ENCODE measurements around the gene PDLIM4. TPM values are rescaled to one million over a fixed set of nuclear protein-coding genes. Genes with fewer than 3 reads are reported as not detected.

PDLIM4 gene
- total and polyA plus RNA-seq, 2 donors from 2014 or later = 31.6 to 47.0 TPM

DNA sequence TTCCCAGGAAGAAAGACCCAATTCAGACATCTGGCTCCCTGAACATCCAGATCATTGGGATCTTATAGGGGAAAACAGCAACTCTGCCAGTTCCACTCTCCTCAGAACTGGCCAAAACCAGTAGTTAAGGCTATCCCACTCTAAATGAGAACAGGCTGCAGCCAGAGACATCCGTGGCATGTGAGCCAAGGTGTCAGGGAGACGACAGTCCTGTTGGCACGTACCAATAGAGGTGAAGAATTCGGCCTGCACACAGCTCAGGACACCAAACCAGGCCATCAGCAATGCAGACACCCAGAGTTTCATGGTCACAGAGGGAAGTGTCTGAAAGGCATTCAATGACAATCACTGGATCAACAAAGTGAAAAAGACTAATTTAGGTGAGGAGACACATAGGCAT is 39.2 kb upstream of the PDLIM4 start:
- peaks cover 0 to 6% (median 5%) of the 10 kb centered on the region in 3 donors for H3K4me1 ChIP-seq (ENCODE audit: control insufficient read depth in 2 of 3, insufficient read depth in 2 of 3, low read depth in 1 of 3, low read length in 3 of 3)
- no peaks in the 10 kb centered on the region for H3K27me3 ChIP-seq (ENCODE audit: control insufficient read depth, insufficient read depth, low read length)
- H3K9ac ChIP-seq (ENCODE audit: low read length in 3 of 3) = no peak overlapping the region
- no peaks in the 10 kb centered on the region for H3K9me3 ChIP-seq (ENCODE audit: control insufficient read depth in 2 of 3, insufficient read depth in 1 of 3, low read length in 3 of 3)
- H3K27ac ChIP-seq (ENCODE audit: low read depth in 2 of 2, low read length in 2 of 2) = no peak overlapping the region
- H3K4me3 ChIP-seq (ENCODE audit: low read length in 3 of 3) = no peak overlapping the region
- TF ChIP-seq, protein P1, sequence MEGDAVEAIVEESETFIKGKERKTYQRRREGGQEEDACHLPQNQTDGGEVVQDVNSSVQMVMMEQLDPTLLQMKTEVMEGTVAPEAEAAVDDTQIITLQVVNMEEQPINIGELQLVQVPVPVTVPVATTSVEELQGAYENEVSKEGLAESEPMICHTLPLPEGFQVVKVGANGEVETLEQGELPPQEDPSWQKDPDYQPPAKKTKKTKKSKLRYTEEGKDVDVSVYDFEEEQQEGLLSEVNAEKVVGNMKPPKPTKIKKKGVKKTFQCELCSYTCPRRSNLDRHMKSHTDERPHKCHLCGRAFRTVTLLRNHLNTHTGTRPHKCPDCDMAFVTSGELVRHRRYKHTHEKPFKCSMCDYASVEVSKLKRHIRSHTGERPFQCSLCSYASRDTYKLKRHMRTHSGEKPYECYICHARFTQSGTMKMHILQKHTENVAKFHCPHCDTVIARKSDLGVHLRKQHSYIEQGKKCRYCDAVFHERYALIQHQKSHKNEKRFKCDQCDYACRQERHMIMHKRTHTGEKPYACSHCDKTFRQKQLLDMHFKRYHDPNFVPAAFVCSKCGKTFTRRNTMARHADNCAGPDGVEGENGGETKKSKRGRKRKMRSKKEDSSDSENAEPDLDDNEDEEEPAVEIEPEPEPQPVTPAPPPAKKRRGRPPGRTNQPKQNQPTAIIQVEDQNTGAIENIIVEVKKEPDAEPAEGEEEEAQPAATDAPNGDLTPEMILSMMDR (IDR thresholded peaks at IDR 0.05; ENCODE audit: borderline replicate concordance, extremely low read depth, insufficient read depth) = no peak
- H3K36me3 ChIP-seq (ENCODE audit: control insufficient read depth in 2 of 3, insufficient read depth in 3 of 3, low read length in 3 of 3) = peaks cover 0 to 11% (median 6%) of the 10 kb centered on the region in 3 donors
- DNase-seq (no peak), FAIRE-seq (no peak)
- intact Hi-C loops (cut with DNase I) = no loop called here

DNA sequence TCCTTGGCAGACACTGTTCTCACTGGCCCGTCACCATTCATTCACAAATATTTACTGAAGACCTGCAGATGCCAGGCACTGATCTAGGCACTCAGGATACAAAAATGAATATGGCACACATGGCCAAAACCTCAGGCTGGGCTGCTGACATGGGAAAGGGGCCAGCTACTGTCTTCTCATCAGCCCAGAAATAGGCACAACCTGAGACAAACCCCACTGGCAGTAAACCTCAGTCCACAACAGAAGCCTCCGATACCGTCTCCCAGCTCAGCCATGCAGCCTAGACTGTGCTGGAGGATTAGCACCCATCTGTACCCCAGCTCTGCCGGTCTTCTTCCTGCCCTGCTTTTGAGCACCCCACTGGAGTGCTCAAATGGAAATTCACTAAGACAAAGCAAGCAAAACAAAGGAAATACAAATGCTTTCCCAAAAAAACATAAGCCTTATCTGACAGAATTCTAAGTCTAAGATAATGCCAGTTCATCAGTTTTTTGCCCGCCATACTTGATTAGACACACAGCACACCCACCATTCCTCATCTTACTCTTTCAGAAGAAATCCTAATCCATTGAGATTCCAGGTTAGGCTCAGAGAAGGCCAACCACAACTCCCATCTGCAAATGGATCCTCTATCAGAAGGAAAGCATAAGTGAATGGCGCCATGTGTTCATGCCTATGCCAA is 38.1 kb upstream of the PDLIM4 start:
- Histone ChIP-seq H3K27me3 (ENCODE audit: control insufficient read depth, insufficient read depth, low read length) (no peaks in the 10 kb centered on the region), H3K27ac (ENCODE audit: low read depth in 2 of 2, low read length in 2 of 2) (no peak overlapping the region), H3K4me3 (ENCODE audit: low read length in 3 of 3) (no peak overlapping the region), H3K9ac (ENCODE audit: low read length in 3 of 3) (no peak overlapping the region), H3K36me3 (ENCODE audit: control insufficient read depth in 2 of 3, insufficient read depth in 3 of 3, low read length in 3 of 3) (peaks cover 0 to 5% (median 3%) of the 10 kb centered on the region in 3 donors), H3K4me1 (ENCODE audit: control insufficient read depth in 2 of 3, insufficient read depth in 2 of 3, low read depth in 1 of 3, low read length in 3 of 3) (peaks cover 0 to 12% (median 6%) of the 10 kb centered on the region in 3 donors), H3K9me3 (ENCODE audit: control insufficient read depth in 2 of 3, insufficient read depth in 1 of 3, low read length in 3 of 3) (no peaks in the 10 kb centered on the region)
- DNase-seq (no peak), FAIRE-seq (no peak)
- intact Hi-C loops (cut with DNase I) = no loop called here
- TF ChIP-seq, protein P1 (IDR thresholded peaks at IDR 0.05; ENCODE audit: borderline replicate concordance, extremely low read depth, insufficient read depth) = no peak

DNA sequence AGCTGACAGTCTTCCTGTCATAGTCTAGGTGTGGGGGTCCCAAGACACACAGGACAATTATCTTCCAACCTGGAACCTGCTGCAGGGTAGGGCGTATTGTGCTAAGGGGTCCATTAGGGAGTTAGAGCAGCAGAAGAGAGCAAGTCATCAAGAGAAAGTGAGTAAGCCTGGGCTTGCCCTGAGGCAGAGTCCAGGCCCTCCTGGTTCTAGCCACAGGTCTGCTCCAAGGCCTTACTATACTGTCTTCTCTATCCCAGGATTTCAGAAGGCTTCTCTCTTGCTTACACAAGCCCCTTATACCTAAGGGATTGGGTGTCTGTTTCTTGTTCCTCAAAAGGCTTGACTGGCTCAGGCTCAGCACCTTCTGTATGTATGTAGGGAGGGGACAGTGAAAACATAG is 37.5 kb upstream of the PDLIM4 start:
- no peak overlapping the region for H3K9ac ChIP-seq (ENCODE audit: low read length in 3 of 3)
- H3K36me3 ChIP-seq (ENCODE audit: control insufficient read depth in 2 of 3, insufficient read depth in 3 of 3, low read length in 3 of 3) = peaks cover 0 to 5% (median 3%) of the 10 kb centered on the region in 3 donors
- TF ChIP-seq, protein P1 (IDR thresholded peaks at IDR 0.05; ENCODE audit: borderline replicate concordance, extremely low read depth, insufficient read depth) = no peak
- no peak overlapping the region for H3K4me3 ChIP-seq (ENCODE audit: low read length in 3 of 3)
- intact Hi-C loops (cut with DNase I) = no loop called here
- no peak overlapping the region for H3K27ac ChIP-seq (ENCODE audit: low read depth in 2 of 2, low read length in 2 of 2)
- no peak for FAIRE-seq
- H3K27me3 ChIP-seq (ENCODE audit: control insufficient read depth, insufficient read depth, low read length) = no peaks in the 10 kb centered on the region
- DNase-seq = no peak
- no peaks in the 10 kb centered on the region for H3K9me3 ChIP-seq (ENCODE audit: control insufficient read depth in 2 of 3, insufficient read depth in 1 of 3, low read length in 3 of 3)
- peaks cover 0 to 13% (median 2%) of the 10 kb centered on the region in 3 donors for H3K4me1 ChIP-seq (ENCODE audit: control insufficient read depth in 2 of 3, insufficient read depth in 2 of 3, low read depth in 1 of 3, low read length in 3 of 3)

Measured in kidney (tissue), 14 donors.